T-helper 2 cell treated with Interferon-gamma antibody and Interleukin-4, amounts not matched to agents 5 μg/mL and 100 μg/mL, for 36 hours (primary cell): ENCODE measurements around the gene ROPN1L.
"Not testable (repeated sequence)": the region's sequence is repeated elsewhere in the genome, so short reads cannot be mapped to it uniquely, and the experiment has no call there.

Experiments used
- DNase-seq: peaks from one replicate; pipeline ENCODE4 v3.0.0; 2021; ENCODE audit warnings: low spot score
- H3K27ac Mint-ChIP-seq: one replicate; pipeline ENCODE4 v1.8.0; 2021; ENCODE audit warnings: mild to moderate bottlenecking, mixed read lengths
- H3K27me3 Mint-ChIP-seq: one replicate; pipeline ENCODE4 v1.8.0; 2021; ENCODE audit warnings: low read depth, mixed read lengths
- H3K36me3 Mint-ChIP-seq: one replicate; pipeline ENCODE4 v1.8.0; 2021; ENCODE audit warnings: low read depth, mixed read lengths
- H3K4me1 Mint-ChIP-seq: one replicate; pipeline ENCODE4 v1.8.0; 2021; ENCODE audit warnings: low read depth, mixed read lengths
- H3K4me3 Mint-ChIP-seq: one replicate; pipeline ENCODE4 v1.8.0; 2022; ENCODE audit warnings: mild to moderate bottlenecking, moderate library complexity, mixed read lengths
- H3K9me3 Mint-ChIP-seq: one replicate; pipeline ENCODE4 v1.8.0; 2021; ENCODE audit warnings: mixed read lengths

The ROPN1L gene

DNA sequence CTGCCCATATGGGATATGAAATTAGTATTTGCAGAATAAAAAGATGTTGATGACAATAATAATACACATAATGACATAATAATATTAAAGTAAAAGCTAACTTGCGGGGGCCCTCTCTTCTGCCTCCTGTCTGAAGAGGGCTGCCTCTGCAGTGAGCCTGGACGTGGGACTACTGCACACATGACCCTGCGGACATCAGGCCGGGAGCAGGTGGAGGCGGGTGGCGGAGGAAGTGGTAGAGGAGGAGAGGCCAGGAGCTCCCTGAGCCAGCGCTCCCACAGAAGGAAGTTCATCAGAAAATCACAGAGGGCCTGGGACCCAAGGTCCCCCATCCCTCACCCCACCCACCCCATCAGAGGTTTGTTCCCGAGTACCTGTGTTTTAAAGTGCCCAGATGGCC is 60.5 kb downstream of the ROPN1L start:
- Mint-ChIP-seq H3K4me3 (no peak overlapping the region), H3K9me3 (no peaks in the 10 kb centered on the region)

DNA sequence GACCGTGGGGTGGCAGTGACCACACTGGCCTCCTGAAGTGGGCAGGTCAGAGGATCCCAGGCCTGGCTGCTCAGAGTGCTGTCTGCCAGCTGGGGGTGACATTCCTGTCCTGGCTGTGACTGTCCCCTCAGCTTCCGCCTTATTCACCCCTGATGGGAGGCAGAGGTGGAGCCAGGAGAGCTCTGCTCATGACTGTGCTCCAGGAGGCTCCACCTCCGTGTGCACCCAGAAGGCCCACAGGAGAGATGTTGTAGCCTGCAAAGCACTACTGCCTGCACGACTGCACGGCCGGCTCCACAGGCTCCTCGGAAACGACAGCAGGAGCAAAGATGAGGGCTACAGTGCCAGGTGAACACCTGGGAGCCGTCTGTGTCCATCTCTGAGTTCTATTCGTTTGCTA is 60.9 kb downstream of the ROPN1L start:
- Mint-ChIP-seq H3K36me3 (no peaks in the 10 kb centered on the region), H3K9me3 (no peaks in the 10 kb centered on the region), H3K27me3 (no peaks in the 10 kb centered on the region), H3K4me1 (no peaks in the 10 kb centered on the region), H3K4me3 (no peak overlapping the region), H3K27ac (no peak overlapping the region)
- no peak for DNase-seq

More for the DNA sequence above, 60.5 kb downstream of the ROPN1L start:
- Mint-ChIP-seq H3K4me1 (no peaks in the 10 kb centered on the region), H3K27ac (no peak overlapping the region), H3K27me3 (no peaks in the 10 kb centered on the region), H3K36me3 (no peaks in the 10 kb centered on the region)
- no peak for DNase-seq

DNA sequence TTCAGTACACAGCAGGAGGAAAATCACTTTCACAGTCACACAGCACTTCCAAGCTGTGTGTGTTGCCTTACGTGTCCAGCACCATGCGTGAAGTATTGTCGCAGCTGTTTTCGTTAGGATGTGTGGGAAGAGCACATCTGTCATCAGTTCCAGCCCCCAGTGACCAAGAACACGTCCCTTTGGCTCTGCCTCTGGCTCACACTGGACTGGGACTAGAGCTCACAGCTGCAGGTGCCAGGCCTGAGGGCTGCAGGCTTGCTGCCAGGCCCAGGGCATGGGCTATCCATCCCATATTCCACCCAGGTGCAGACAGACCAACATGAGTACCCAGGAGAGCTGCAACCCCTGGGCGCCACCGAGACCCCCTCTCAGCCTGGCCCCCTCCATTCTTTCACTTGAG is 61.6 kb downstream of the ROPN1L start:
- H3K27me3 Mint-ChIP-seq, result no peaks in the 10 kb centered on the region
- H3K36me3 Mint-ChIP-seq, result no peaks in the 10 kb centered on the region
- no peaks in the 10 kb centered on the region for H3K9me3 Mint-ChIP-seq
- H3K4me3 Mint-ChIP-seq, result no peak overlapping the region
- DNase-seq, result no peak
- H3K27ac Mint-ChIP-seq, result no peak overlapping the region
- no peaks in the 10 kb centered on the region for H3K4me1 Mint-ChIP-seq

DNA sequence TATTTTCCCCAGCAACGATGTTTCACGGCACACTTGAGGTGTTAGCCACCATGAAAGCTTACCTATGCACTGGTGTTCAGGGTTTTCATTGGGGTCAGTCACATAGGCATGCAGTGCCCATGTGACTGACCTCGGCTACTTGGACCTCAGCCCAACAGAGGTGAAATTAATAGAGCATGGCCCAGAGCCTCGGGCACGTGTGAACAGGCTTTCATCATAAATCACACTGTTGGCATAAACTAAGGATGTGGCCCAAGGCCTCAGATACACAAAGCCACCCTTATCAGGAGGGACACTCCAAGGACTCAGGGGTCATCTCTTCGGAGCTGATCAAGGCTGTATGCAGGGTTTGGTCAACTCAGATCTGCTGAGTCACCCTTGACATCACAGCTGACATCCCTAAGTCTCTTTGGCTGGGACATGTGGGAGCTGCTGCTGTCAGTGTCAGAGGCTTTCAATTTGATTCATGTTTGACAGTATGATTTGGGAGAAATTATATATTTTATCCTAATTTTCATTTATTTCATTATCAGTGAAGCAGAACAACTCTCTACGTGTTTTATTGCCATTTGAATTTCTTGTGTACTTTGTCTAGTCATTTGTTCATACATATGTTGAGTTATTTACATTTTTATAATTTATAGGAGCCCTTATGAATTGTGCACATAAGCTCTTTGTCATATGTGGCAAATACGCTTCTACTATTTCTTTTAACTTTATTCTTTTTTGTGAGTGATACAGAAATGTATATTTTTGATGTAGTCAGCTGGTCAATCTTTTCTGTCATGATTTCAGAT is 62.5 kb downstream of the ROPN1L start:
- no peak for DNase-seq
- Mint-ChIP-seq H3K27me3 (no peaks in the 10 kb centered on the region), H3K4me1 (no peaks in the 10 kb centered on the region), H3K9me3 (no peaks in the 10 kb centered on the region), H3K4me3 (no peak overlapping the region), H3K27ac (no peak overlapping the region), H3K36me3 (no peaks in the 10 kb centered on the region)

DNA sequence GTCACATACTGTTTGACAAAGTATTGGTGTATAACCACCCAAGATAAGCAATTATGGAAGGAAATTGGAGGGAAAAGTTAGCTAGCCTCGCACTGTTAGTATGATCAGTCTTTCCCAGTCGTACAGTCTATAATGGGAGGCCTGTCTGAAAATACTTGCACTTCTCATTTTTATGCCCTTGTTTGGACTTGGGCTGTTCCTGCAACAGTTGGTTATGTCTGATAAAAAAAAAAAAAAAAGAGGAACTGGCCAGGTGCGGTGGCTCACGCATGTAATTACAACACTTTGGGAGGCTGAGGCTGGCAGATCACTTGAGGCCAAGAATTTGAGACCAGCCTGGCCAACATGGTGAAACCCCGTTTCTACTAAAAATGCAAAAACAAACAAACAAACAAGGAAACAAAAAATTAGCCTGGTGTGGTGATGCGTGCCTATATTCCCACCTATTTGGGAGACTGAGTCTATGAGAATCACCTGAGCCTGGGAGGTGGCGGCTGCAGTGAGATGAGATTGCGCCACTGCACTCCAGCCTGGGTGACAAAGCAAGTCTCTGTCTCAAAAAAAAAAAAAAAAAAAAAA is 63.9 kb downstream of the ROPN1L start:
- H3K27ac Mint-ChIP-seq, result no peak overlapping the region
- no peaks in the 10 kb centered on the region for H3K36me3 Mint-ChIP-seq
- H3K4me3 Mint-ChIP-seq, result no peak overlapping the region
- no peaks in the 10 kb centered on the region for H3K4me1 Mint-ChIP-seq
- no peaks in the 10 kb centered on the region for H3K27me3 Mint-ChIP-seq
- DNase-seq, result no peak
- no peaks in the 10 kb centered on the region for H3K9me3 Mint-ChIP-seq

DNA sequence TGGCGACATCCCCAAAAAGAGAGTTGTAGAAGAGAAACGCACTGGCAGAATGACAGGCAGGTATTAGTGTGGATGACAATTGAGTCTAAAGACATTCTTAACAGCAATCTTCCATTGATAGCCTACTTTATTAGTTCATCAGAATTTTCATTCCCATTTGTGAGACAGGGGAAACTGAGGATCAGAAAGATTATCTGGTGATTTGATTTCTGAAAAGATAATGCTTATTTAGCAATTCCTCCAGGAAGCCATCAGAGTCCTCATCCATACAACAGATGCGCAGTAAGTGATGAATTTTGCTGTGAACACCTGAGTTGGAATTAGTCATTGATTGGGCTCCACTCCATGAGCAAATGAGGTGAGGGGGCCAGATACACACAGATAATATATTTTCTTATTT is 64.9 kb downstream of the ROPN1L start:
- H3K36me3 Mint-ChIP-seq, result no peaks in the 10 kb centered on the region
- H3K27me3 Mint-ChIP-seq, result no peaks in the 10 kb centered on the region
- H3K4me3 Mint-ChIP-seq, result no peak overlapping the region
- H3K27ac Mint-ChIP-seq, result no peak overlapping the region
- H3K4me1 Mint-ChIP-seq, result no peaks in the 10 kb centered on the region
- DNase-seq, result no peak
- H3K9me3 Mint-ChIP-seq, result no peaks in the 10 kb centered on the region

DNA sequence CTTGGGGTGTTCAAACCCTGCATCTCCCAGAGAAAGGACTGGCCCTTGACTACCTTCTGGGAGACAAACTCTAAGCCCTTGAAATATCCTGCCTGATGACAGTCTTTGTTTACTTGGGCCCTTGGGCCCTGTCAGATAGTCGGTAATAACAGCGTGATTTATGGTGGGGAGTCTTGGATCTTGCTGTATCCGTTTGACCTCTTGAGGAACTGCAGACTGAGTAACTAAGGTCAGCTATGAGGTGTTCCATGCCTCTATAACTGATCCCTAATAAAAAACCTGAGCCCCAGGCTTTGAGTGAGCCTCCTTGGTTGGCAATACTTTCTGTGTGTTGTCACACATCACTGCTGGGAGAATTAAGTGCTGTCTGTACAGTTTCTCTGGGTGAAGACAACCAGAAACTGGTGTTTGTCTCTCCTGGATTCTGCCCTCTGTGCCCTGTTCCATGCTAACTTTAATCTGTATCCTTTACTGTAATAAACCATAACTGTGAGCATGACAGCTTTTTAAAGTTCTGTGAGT is 66.0 kb downstream of the ROPN1L start:
- Mint-ChIP-seq H3K27me3 (no peaks in the 10 kb centered on the region), H3K27ac (no peak overlapping the region), H3K4me1 (no peaks in the 10 kb centered on the region), H3K4me3 (no peak overlapping the region), H3K36me3 (no peaks in the 10 kb centered on the region), H3K9me3 (no peaks in the 10 kb centered on the region)
- DNase-seq, result no peak

DNA sequence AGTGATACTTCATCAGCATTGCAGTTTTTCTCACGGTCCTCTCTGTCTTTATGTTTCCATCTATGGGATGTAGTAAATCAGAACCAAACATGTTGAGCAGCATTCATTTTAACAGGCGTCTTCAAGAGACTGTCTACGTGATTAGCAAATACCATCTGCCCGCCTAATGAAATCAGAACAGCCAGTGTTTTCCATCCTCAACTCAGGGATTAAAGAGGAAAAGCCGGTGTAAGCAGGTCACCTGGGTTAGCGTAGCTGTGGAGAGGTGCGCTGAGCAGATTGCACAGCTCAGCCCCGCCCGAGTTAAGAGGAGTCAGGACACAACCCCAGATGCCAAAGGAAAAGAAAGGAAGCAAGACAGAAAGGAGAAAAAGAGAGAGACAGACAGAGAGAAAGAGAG is 67.9 kb downstream of the ROPN1L start:
- no peak for DNase-seq
- H3K4me3 Mint-ChIP-seq, result no peak overlapping the region
- H3K9me3 Mint-ChIP-seq, result no peaks in the 10 kb centered on the region
- no peaks in the 10 kb centered on the region for H3K4me1 Mint-ChIP-seq
- H3K27ac Mint-ChIP-seq, result no peak overlapping the region
- H3K27me3 Mint-ChIP-seq, result no peaks in the 10 kb centered on the region
- H3K36me3 Mint-ChIP-seq, result no peaks in the 10 kb centered on the region

DNA sequence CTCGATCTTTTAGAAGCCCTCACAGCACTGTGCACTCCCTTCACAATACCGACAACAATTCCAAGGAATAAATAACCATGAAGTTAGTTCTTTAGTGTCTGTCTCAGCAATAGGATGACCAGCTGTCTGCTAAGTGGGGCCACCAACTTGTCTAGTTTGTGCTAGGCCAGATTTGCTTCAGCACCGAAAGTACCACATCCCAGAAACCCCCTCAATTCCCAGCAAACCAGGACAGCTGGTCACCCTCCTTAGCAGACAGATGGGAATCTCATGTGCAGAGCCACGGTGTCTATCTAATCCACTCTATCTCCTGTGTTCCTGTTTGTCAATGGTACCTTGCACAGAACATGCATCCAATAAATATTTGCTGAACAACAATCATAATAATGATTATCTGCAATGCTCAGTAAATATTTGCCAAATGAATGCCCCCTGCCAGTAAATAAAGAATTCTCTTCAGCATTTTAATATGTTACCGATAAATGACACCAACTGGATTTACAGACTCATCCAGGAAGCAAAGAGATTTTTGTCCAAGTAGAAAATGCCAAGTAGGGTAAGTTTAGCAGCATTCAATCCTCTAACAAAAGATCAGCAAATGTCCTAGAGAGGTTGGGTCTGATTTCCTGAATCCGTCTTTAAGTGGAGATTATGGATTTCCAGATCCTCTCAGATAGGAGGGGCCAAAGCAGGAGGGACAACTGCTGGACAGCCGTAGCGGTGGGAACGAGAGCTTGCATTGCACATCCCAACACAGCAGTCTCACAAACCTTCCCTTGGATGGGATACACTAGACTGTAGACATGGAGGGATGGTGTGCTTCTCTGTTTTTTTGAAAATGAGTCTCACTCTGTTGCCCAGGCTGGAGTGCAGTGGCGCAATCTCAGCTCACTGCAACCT is 70.3 kb downstream of the ROPN1L start:
- H3K9me3 Mint-ChIP-seq, result peaks cover 4% of the 10 kb centered on the region
- peaks cover under 1% of the 10 kb centered on the region for H3K27me3 Mint-ChIP-seq
- no peak overlapping the region for H3K4me3 Mint-ChIP-seq
- H3K36me3 Mint-ChIP-seq, result no peaks in the 10 kb centered on the region
- no peak overlapping the region for H3K27ac Mint-ChIP-seq
- DNase-seq, result no peak
- H3K4me1 Mint-ChIP-seq, result no peaks in the 10 kb centered on the region

DNA sequence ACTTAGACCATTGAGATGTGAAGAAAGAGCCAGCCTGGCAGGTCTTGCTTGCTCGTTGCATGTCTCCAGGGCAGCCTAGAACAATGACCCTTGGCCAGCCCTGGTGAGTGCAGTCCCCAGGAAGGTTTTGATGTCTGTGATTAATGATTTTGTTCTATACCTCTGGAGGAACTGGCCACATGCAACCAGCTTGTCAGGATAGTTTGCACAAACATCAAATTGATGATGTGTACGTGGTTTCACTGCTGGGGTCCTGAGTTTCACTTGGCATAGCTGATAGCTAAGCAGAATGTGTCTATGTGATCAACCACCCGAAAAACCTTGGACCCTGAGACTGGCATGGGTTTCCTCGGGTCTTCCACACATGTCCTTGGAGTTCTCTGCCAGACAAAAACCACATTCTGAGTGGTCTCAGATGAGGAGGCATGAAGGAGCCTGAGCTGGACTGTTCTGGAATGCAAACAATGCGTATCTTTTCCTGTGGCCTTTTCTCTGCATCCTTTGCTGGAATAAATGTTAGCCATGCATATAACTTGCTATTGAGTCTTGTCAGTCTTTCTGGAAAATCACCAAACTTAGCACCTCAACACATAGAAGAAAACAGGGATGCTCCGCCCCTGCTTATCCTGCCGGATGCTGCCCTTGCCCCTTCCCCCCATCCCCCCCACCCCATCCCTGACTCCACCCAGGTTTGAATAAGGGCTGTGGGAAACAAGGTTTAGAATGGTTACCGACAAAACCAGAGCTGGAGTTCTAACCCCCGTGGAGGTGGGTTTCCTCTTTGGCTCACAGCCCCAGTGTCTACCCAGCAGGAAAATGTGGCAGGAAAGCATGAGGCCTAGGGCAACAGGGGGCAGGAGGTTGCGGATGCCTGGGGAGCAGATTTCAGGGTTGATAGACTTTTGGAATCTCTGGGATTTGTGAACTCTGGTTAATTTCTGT is 72.1 kb downstream of the ROPN1L start:
- H3K27ac Mint-ChIP-seq, result no peak overlapping the region
- no peaks in the 10 kb centered on the region for H3K4me1 Mint-ChIP-seq
- no peak overlapping the region for H3K4me3 Mint-ChIP-seq
- DNase-seq, result no peak
- H3K27me3 Mint-ChIP-seq, result peaks cover 5% of the 10 kb centered on the region
- H3K9me3 Mint-ChIP-seq, result peaks cover 4% of the 10 kb centered on the region
- H3K36me3 Mint-ChIP-seq, result no peaks in the 10 kb centered on the region

DNA sequence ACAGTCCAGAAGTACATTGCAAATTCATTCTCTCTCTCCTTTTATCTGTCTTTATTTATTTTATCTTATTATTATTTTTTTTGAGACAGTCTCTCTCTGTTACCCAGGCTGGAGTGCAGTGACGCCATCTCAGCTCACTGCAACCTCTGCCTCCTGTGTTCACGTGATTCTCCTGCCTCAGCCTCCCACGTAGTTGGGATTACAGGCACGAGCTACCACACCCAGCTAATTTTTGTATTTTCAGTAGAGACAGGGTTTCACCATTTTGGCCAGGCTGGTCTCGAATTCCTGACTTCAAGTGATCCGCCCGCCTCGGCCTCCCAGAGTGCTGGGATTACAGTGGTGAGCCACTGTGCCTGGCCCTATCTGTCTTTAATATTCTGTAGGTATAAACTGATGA is 72.9 kb downstream of the ROPN1L start:
- H3K27me3 Mint-ChIP-seq, H3K27ac Mint-ChIP-seq, H3K9me3 Mint-ChIP-seq, DNase-seq, H3K4me3 Mint-ChIP-seq, H3K36me3 Mint-ChIP-seq, H3K4me1 Mint-ChIP-seq: not testable (repeated sequence)
